Osteocyte (in vitro differentiated cells): ENCODE measurements around the gene DRC7. TPM values are rescaled to one million over a fixed set of nuclear protein-coding genes. Genes with fewer than 3 reads are reported as not detected.

Source experiments
- DNase-seq: peaks from one replicate; pipeline ENCODE4 v3.0.0; 2021; ENCODE audit warnings: mixed read lengths; ENCODE audit not compliant: unreplicated experiment; ENCODE audit errors: extremely low spot score
- H3K27ac Mint-ChIP-seq: one replicate; pipeline ENCODE4 v1.8.0; 2021; ENCODE audit warnings: mild to moderate bottlenecking, mixed read lengths; ENCODE audit not compliant: unreplicated experiment
- H3K27me3 Mint-ChIP-seq: one replicate; pipeline ENCODE4 v1.8.0; 2021; ENCODE audit warnings: mixed read lengths; ENCODE audit not compliant: unreplicated experiment
- H3K36me3 Mint-ChIP-seq: one replicate; pipeline ENCODE4 v1.8.0; 2021; ENCODE audit warnings: mixed read lengths; ENCODE audit not compliant: unreplicated experiment
- H3K4me1 Mint-ChIP-seq: one replicate; pipeline ENCODE4 v1.8.0; 2021; ENCODE audit warnings: mixed read lengths; ENCODE audit not compliant: unreplicated experiment
- H3K4me3 Mint-ChIP-seq: one replicate; pipeline ENCODE4 v1.8.0; 2021; ENCODE audit warnings: mild to moderate bottlenecking, moderate library complexity, mixed read lengths; ENCODE audit not compliant: unreplicated experiment
- H3K9me3 Mint-ChIP-seq: one replicate; pipeline ENCODE4 v1.8.0; 2021; ENCODE audit warnings: mixed read lengths; ENCODE audit not compliant: unreplicated experiment
- total RNA-seq: library from RNA; stranded (reverse); gene quantifications from 2 replicates; pipeline ENCODE4 v1.2.1, GENCODE V29; 2021
- TF ChIP-seq, protein P1 (sequence below): fragments of 200-600 bp; sonication (generic); IDR thresholded peaks from 2 replicates; pipeline ENCODE4 v1.5.0; 2021; ENCODE audit warnings: antibody characterized with exemption, mild to moderate bottlenecking, moderate library complexity

The DRC7 gene
- total RNA-seq, 1 donor from 2014 or later, result not detected

- no peaks in the 10 kb centered on the region for H3K9me3 Mint-ChIP-seq
- H3K27ac Mint-ChIP-seq, result no peak overlapping the region
- no peak overlapping the region for H3K4me3 Mint-ChIP-seq
- H3K4me1 Mint-ChIP-seq, result peaks cover 3% of the 10 kb centered on the region
- H3K27me3 Mint-ChIP-seq, result peaks cover 17% of the 10 kb centered on the region
- TF ChIP-seq, protein P1, sequence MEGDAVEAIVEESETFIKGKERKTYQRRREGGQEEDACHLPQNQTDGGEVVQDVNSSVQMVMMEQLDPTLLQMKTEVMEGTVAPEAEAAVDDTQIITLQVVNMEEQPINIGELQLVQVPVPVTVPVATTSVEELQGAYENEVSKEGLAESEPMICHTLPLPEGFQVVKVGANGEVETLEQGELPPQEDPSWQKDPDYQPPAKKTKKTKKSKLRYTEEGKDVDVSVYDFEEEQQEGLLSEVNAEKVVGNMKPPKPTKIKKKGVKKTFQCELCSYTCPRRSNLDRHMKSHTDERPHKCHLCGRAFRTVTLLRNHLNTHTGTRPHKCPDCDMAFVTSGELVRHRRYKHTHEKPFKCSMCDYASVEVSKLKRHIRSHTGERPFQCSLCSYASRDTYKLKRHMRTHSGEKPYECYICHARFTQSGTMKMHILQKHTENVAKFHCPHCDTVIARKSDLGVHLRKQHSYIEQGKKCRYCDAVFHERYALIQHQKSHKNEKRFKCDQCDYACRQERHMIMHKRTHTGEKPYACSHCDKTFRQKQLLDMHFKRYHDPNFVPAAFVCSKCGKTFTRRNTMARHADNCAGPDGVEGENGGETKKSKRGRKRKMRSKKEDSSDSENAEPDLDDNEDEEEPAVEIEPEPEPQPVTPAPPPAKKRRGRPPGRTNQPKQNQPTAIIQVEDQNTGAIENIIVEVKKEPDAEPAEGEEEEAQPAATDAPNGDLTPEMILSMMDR, result no peak
- H3K36me3 Mint-ChIP-seq, result no peaks in the 10 kb centered on the region
- DNase-seq, result no peak
Observed at GRCh38 chr16:57679767-57680482, 14.7 kb upstream of the DRC7 start.

DNA sequence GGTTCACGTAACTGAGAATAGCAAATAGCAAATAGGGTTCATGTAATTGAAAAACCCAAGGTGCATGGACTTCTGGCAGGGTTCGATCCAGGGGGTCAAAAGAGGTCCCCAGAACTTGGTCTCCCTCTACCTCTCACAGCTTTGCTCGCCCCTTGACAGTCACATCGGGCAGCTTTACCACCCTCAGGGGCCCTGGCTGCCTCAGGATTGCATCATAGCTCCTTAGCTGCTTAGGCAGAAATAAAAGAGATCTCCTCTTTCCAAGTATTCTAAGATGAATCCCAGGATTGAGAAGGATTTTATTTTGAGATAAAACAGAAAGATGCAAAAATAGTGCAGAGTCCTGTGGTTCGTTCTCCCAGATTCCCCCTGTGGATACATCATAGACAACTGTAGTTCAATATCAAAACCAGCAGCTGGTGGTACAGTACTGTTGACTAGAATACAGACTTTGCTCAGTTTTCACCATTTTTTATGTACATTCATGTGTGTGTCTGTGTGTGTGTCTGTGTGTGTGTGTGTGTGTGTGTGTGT lies 13.7 kb upstream of the DRC7 start:
- DNase-seq, result no peak
- Mint-ChIP-seq H3K4me3 (no peak overlapping the region), H3K4me1 (peaks cover 3% of the 10 kb centered on the region), H3K9me3 (no peaks in the 10 kb centered on the region), H3K27me3 (peaks cover 19% of the 10 kb centered on the region), H3K27ac (no peak overlapping the region), H3K36me3 (no peaks in the 10 kb centered on the region)
- TF ChIP-seq, protein P1, result no peak

GRCh38 chr16:57681950-57682728 lies 12.5 kb upstream of the DRC7 start:
- no peak overlapping the region for H3K4me3 Mint-ChIP-seq
- no peaks in the 10 kb centered on the region for H3K9me3 Mint-ChIP-seq
- TF ChIP-seq, protein P1, result no peak
- H3K27me3 Mint-ChIP-seq, result peaks cover 25% of the 10 kb centered on the region
- DNase-seq, result no peak
- H3K4me1 Mint-ChIP-seq, result no peaks in the 10 kb centered on the region
- H3K36me3 Mint-ChIP-seq, result no peaks in the 10 kb centered on the region
- no peak overlapping the region for H3K27ac Mint-ChIP-seq

DNA sequence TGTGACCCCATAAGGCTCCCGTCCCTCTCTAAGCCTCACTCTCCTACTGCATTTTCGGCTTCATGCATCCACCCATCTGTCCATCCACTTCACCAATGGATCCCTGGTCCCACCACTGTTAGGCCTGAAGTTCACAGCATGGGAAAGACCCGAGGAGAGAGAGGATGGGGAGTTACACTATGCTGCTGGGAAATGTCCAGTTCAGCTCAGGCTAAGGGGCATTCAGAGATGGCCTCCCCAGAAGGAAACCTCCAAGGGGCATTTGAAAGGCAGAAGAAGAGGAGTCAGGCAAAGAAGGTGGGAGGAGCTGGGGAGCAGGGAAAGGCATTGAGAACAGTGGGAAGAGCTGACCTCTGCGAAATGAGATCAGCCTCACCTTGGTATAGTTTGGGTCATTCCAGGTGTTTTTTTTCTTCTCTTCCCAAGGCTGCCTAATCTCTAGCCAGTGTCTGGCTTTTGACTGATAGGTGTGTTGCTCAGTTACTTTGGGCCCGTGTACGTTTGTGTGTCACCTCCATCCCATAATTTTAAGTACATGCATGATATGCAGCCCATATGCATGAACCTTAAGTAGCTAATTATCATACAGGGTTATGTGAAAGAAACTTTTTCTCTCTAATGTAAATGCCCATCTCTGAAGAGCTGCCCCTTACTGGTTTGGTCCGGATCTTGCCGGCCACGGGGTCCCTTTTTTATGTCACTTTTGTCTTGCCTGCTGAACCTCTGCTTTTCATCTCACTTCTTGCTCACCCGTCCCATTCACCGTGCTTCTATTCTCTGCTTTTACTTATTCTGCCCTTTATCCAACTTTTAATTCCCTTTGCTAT lies 11.6 kb upstream of the DRC7 start:
- Mint-ChIP-seq H3K4me3 (no peak overlapping the region), H3K27ac (no peak overlapping the region), H3K9me3 (no peaks in the 10 kb centered on the region)

More for the DNA sequence above, 11.6 kb upstream of the DRC7 start:
- H3K36me3 Mint-ChIP-seq, result no peaks in the 10 kb centered on the region
- TF ChIP-seq, protein P1, result no peak
- no peak for DNase-seq
- no peaks in the 10 kb centered on the region for H3K4me1 Mint-ChIP-seq
- peaks cover 30% of the 10 kb centered on the region for H3K27me3 Mint-ChIP-seq
